H9 (cell line): ENCODE measurements around the gene KIF26B. TPM values are rescaled to one million over a fixed set of nuclear protein-coding genes. Genes with fewer than 3 reads are reported as not detected.

ENCODE experiments used
- DNase-seq: peaks from one replicate; pipeline ENCODE4 v3.0.0-alpha.2; 2017
- H2AFZ ChIP-seq: one replicate; pipeline ENCODE4 v1.6.1; 2013; ENCODE audit warnings: mild to moderate bottlenecking, low read length, control low read depth, moderate library complexity
- H2AK5ac ChIP-seq: 2 replicates; pipeline ENCODE4 v1.6.1; 2013; ENCODE audit warnings: low read length, control low read depth, mixed read lengths; ENCODE audit not compliant: insufficient read length
- H2BK120ac ChIP-seq: one replicate; pipeline ENCODE4 v1.6.1; 2013; ENCODE audit warnings: low read depth, mild to moderate bottlenecking, low read length, control low read depth, inconsistent platforms; ENCODE audit not compliant: poor library complexity, severe bottlenecking
- H2BK12ac ChIP-seq: 2 replicates; pipeline ENCODE4 v1.6.1; 2013; ENCODE audit warnings: low read length, control low read depth, mixed read lengths, low read depth; ENCODE audit not compliant: insufficient read length
- H2BK15ac ChIP-seq: 2 replicates; pipeline ENCODE4 v1.6.1; 2013; ENCODE audit warnings: low read depth, low read length, control low read depth
- H2BK20ac ChIP-seq: one replicate; pipeline ENCODE4 v1.6.1; 2013; ENCODE audit warnings: low read depth, mild to moderate bottlenecking, low read length, control low read depth, inconsistent platforms; ENCODE audit not compliant: poor library complexity, severe bottlenecking
- H2BK5ac ChIP-seq: 2 replicates; pipeline ENCODE4 v1.6.1; 2013; ENCODE audit warnings: low read length, control low read depth, mixed read lengths; ENCODE audit not compliant: insufficient read length
- H3K14ac ChIP-seq: 2 replicates; pipeline ENCODE4 v1.6.1; 2013; ENCODE audit warnings: low read length, control low read depth; ENCODE audit not compliant: insufficient read depth
- H3K18ac ChIP-seq: 2 replicates; pipeline ENCODE4 v1.6.1; 2013; ENCODE audit warnings: low read depth, mild to moderate bottlenecking, mixed read lengths, low read length, control low read depth; ENCODE audit not compliant: insufficient read length
- H3K23ac ChIP-seq: 2 replicates; pipeline ENCODE4 v1.6.1; 2013; ENCODE audit warnings: low read length, control low read depth, mixed read lengths, low read depth; ENCODE audit not compliant: insufficient read length
- H3K23me2 ChIP-seq: 2 replicates; pipeline ENCODE4 v1.6.1; 2013; ENCODE audit warnings: low read depth, mild to moderate bottlenecking, mixed read lengths, low read length, control low read depth; ENCODE audit not compliant: insufficient read length, poor library complexity, severe bottlenecking
- H3K27ac ChIP-seq: 2 replicates; pipeline ENCODE4 v1.5.1; 2013; ENCODE audit warnings: low read length, control low read depth, mixed read lengths, low read depth; ENCODE audit not compliant: insufficient read length
- H3K27me3 ChIP-seq: 2 replicates; pipeline ENCODE4 v1.6.1; 2013; ENCODE audit warnings: low read length, control low read depth, inconsistent platforms; ENCODE audit not compliant: insufficient read depth
- H3K4ac ChIP-seq: 2 replicates; pipeline ENCODE4 v1.6.1; 2013; ENCODE audit warnings: low read depth, mild to moderate bottlenecking, control low read depth, inconsistent platforms, low read length, moderate library complexity
- H3K4me1 ChIP-seq: 2 replicates; pipeline ENCODE4 v1.6.1; 2013; ENCODE audit warnings: low read length, control low read depth, inconsistent platforms; ENCODE audit not compliant: insufficient read depth
- H3K4me2 ChIP-seq: 2 replicates; pipeline ENCODE4 v1.6.1; 2013; ENCODE audit warnings: low read length, control low read depth, mixed read lengths; ENCODE audit not compliant: insufficient read length, insufficient read depth
- H3K56ac ChIP-seq: 2 replicates; pipeline ENCODE4 v1.6.1; 2013; ENCODE audit warnings: low read depth, mild to moderate bottlenecking, mixed read lengths, low read length, control low read depth; ENCODE audit not compliant: insufficient read length
- H3K79me1 ChIP-seq: 2 replicates; pipeline ENCODE4 v1.6.1; 2013; ENCODE audit warnings: low read depth, mild to moderate bottlenecking, moderate library complexity, low read length, control low read depth, inconsistent platforms; ENCODE audit not compliant: insufficient read depth, poor library complexity, severe bottlenecking
- H3K79me2 ChIP-seq: 2 replicates; pipeline ENCODE4 v1.6.1; 2013; ENCODE audit warnings: low read length, control low read depth, inconsistent platforms; ENCODE audit not compliant: insufficient read depth
- H3K9ac ChIP-seq: 2 replicates; pipeline ENCODE4 v1.6.1; 2013; ENCODE audit warnings: low read length, control low read depth, mixed read lengths; ENCODE audit not compliant: insufficient read length; ENCODE audit errors: extremely low read depth
- H3K9me3 ChIP-seq: one replicate; pipeline ENCODE4 v1.6.1; 2013; ENCODE audit warnings: low read depth, low read length, inconsistent platforms; ENCODE audit not compliant: control insufficient read depth
- H3T11ph ChIP-seq: one replicate; pipeline ENCODE4 v1.6.1; 2013; ENCODE audit warnings: mild to moderate bottlenecking, low read length, control low read depth, inconsistent platforms
- H4K20me1 ChIP-seq: one replicate; pipeline ENCODE4 v1.6.1; 2013; ENCODE audit not compliant: control insufficient read depth, insufficient read length, insufficient read depth
- H4K5ac ChIP-seq: 2 replicates; pipeline ENCODE4 v1.6.1; 2013; ENCODE audit warnings: low read depth, mild to moderate bottlenecking, mixed read lengths, low read length, control low read depth; ENCODE audit not compliant: insufficient read length
- H4K8ac ChIP-seq: replicated peaks from 2 replicates; pipeline ENCODE4 v1.6.1; 2013; ENCODE audit warnings: low read length, control low read depth, mixed read lengths, low read depth; ENCODE audit not compliant: insufficient read length
- H4K91ac ChIP-seq: 2 replicates; pipeline ENCODE4 v1.6.1; 2013; ENCODE audit warnings: low read depth, mild to moderate bottlenecking, moderate library complexity, mixed read lengths, low read length, control low read depth; ENCODE audit not compliant: insufficient read length
- H3K27ac Mint-ChIP-seq, 3 experiments: 2 replicates in 2 of 3; 3 replicates in 1 of 3; pipeline ENCODE4 v1.8.0; 2020 to 2021; ENCODE audit warnings: mixed read lengths in 3 of 3, mild to moderate bottlenecking in 1 of 3, moderate library complexity in 1 of 3
- H3K27me3 Mint-ChIP-seq: 2 replicates; pipeline ENCODE4 v1.8.0; 2021; ENCODE audit warnings: low read depth, mild to moderate bottlenecking, moderate library complexity, mixed read lengths
- H3K36me3 Mint-ChIP-seq, 3 experiments: 2 replicates in 2 of 3; 3 replicates in 1 of 3; pipeline ENCODE4 v1.8.0; 2020 to 2021; ENCODE audit warnings: low read depth in 3 of 3, mixed read lengths in 3 of 3; ENCODE audit not compliant: insufficient read depth in 1 of 3
- H3K4me1 Mint-ChIP-seq, 2 experiments: 2 replicates each; pipeline ENCODE4 v1.8.0; 2020; ENCODE audit warnings: mixed read lengths in 2 of 2
- H3K4me3 Mint-ChIP-seq, 2 experiments: 2 replicates in 1 of 2; 3 replicates in 1 of 2; pipeline ENCODE4 v1.8.0; 2020 to 2021; ENCODE audit warnings: mild to moderate bottlenecking in 2 of 2, mixed read lengths in 2 of 2, moderate library complexity in 1 of 2
- H3K9me3 Mint-ChIP-seq, 2 experiments: 2 replicates in 1 of 2; 3 replicates in 1 of 2; pipeline ENCODE4 v1.8.0; 2020; ENCODE audit warnings: mild to moderate bottlenecking in 2 of 2, mixed read lengths in 2 of 2, moderate library complexity in 1 of 2
- CTCF ChIP-seq: fragments of 200-600 bp; sonication (generic); conservative IDR thresholded peaks from 3 replicates; pipeline ENCODE4 v1.8.0; 2021; ENCODE audit warnings: antibody characterized with exemption, mild to moderate bottlenecking
- WGBS: extraction: QIAGEN DNeasy Blood & Tissue Kit; methylation state at CpG from one replicate; pipeline ENCODE4 v1.1.7; 2013; ENCODE audit warnings: missing lambda C conversion rate, low lambda C conversion rate, mixed read lengths; ENCODE audit not compliant: insufficient read length; ENCODE audit errors: extremely low coverage; 5-methylcytosine and 5-hydroxymethylcytosine counted together
- total RNA-seq: library from RNA; stranded (reverse); gene quantifications from 2 replicates; pipeline ENCODE4 v1.2.1, GENCODE V29; 2021

The KIF26B gene
- total RNA-seq, 1 experiment from 2014 or later: 0.13 TPM

- H3K4ac ChIP-seq: no peak overlapping the region
- H3K9me3 Mint-ChIP-seq: no peaks in the 10 kb centered on the region
- H3T11ph ChIP-seq: no peak overlapping the region
- H3K4me3 Mint-ChIP-seq: no peak overlapping the region
- no peak overlapping the region for H3K9ac ChIP-seq
- H2BK5ac ChIP-seq: no peak overlapping the region
- no peaks in the 10 kb centered on the region for H3K9me3 ChIP-seq
- no peak overlapping the region for H3K4me2 ChIP-seq
- H3K36me3 Mint-ChIP-seq: no peaks in the 10 kb centered on the region
- peaks cover 8% of the 10 kb centered on the region for H3K23me2 ChIP-seq
- no peak overlapping the region for H2BK20ac ChIP-seq
- H3K27ac ChIP-seq: no peak overlapping the region
- H3K27me3 Mint-ChIP-seq: peaks cover 46% of the 10 kb centered on the region
- H3K4me1 ChIP-seq: no peaks in the 10 kb centered on the region
- H4K91ac ChIP-seq: no peak overlapping the region
- no peak overlapping the region for H4K5ac ChIP-seq
- H2AFZ ChIP-seq: no peak overlapping the region
- H2AK5ac ChIP-seq: no peak overlapping the region
- no peak overlapping the region for H2BK120ac ChIP-seq
- no peak for TF ChIP-seq CTCF
- H2BK15ac ChIP-seq: no peak overlapping the region
- no CpG with 5 or more reads among the region's 9 CpGs for WGBS
- H4K8ac ChIP-seq: no peak overlapping the region
- no peak for DNase-seq
- no peaks in the 10 kb centered on the region for H4K20me1 ChIP-seq
- H3K4me1 Mint-ChIP-seq: peaks cover 2 to 8% of the 10 kb centered on the region in 2 experiments; a peak in 2 of 4 replicates
- H3K79me1 ChIP-seq: no peaks in the 10 kb centered on the region
- H3K79me2 ChIP-seq: no peaks in the 10 kb centered on the region
- no peak overlapping the region for H3K27ac Mint-ChIP-seq
- H3K14ac ChIP-seq: no peak overlapping the region
- no peak overlapping the region for H3K18ac ChIP-seq
- H3K23ac ChIP-seq: no peak overlapping the region
- H3K27me3 ChIP-seq: peaks cover 7% of the 10 kb centered on the region; the same call in 1 of the 2 replicates
- H3K56ac ChIP-seq: no peak overlapping the region
- H2BK12ac ChIP-seq: no peak overlapping the region
Measured at GRCh38 chr1:245148861-245149260, 5.9 kb upstream of the KIF26B start.
